HG02840 (cell line): ENCODE data around the gene FGGY.

Experiments used
- ATAC-seq: cut with Tn5 transposase; IDR thresholded peaks from one replicate; pipeline ENCODE4 v1.9.1; 2021; ENCODE audit warnings: mild to moderate bottlenecking, moderate library complexity, moderate number of reproducible peaks; ENCODE audit not compliant: unreplicated experiment, low FRiP score

The FGGY gene

DNA sequence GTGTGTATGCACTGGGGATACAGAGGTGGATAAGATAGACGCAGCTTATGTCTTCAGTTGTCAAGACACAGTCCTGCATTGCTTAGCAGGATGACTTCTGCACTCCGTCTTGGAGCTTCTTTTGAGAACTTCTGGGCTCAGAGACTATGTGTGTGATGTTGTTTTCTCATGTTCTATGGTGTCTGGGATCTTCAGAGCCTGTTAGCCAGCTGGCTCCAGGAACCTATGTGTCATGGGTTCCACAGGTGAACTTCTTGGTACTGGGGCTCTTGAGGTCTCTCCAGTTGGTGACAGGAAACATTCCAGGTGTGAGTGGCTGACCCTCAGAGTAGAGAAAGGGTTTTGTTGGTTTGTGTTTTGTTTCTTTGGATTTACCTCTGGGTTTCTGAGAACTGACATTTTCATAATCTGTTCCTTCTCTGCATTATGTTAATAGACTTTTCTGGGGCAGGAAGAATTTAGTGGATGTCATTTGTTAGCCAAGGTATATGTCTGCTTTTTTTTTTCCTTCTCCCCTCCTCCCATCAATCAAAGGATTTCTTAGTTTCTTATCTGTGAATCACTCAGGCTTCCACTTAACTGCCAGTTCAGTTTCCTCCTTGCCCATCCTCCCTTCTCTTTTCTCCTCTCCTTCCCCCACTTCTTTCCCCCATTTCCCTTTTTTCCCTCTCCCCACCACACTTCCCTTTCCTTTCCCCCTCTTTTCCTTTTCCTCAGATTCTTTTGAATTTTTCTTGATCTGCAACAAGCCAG, 18.1 kb downstream of the FGGY start:
- no peak for ATAC-seq

DNA sequence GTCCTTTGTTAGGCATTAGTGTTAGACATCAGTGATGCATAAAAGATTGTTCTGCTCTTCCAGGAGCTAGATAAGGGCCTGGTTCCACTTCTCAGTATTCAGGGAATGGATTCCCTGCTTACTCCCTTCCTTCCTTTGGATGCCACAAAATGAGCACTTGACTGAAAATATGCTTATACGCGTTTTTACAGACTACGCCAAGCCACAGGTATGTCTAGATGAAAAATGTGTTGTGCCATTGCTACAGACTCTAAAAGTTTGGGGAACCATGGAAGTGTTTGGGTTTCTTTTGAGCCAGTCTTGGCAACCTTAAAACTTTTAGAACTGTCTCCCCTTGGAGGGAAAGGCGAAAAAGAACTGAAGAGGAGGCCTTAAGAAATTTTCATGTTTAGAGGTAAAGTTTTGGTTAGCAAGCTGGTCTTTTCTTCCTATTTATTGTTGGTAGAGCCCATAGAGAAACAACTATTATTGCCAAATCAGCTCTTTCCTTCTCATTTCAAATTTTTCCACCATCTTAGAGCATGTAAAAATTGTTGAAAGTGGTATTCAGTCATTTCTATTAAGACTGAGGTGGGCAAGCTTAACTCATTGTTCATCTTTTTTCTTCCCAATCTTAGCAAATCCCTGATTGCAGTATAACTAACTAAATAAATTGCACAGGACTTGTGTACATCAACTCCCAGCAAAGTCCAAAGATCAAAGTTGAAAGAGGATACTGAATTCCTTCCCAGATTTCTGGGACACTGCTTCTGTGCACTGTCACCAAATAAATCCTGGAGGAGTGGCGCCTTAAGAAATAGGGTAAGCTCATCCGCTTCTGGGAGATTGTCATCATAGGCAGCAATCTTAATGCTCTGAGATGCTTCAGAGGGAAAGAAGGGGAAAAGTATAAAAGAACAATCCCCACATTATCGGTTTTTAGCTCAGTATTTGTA, 18.9 kb downstream of the FGGY start:
- no peak for ATAC-seq

- ATAC-seq: no peak
Observed at GRCh38 chr1:59316497-59317128, 19.7 kb downstream of the FGGY start.

- no peak for ATAC-seq
Observed at GRCh38 chr1:59317343-59317742, 20.4 kb downstream of the FGGY start.

DNA sequence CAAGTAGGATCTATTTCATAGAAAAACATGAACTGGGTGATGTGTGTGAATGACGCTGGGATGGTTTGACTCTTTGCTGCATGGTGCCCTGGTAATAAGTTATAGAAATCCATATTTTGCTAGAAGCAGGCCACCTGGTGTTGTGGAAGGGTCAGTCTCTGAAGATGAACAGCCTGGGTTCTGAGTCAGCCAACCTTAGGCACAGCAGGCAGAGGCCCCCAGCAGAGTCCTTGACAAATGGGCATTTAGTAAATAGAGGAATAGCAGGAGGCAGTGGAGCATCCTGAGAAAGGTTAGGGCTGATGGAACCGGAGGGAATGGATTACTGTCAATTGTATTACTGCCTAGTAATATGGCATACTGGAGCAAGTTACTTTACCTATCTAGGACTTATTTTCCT, 20.9 kb downstream of the FGGY start:
- no peak for ATAC-seq

DNA sequence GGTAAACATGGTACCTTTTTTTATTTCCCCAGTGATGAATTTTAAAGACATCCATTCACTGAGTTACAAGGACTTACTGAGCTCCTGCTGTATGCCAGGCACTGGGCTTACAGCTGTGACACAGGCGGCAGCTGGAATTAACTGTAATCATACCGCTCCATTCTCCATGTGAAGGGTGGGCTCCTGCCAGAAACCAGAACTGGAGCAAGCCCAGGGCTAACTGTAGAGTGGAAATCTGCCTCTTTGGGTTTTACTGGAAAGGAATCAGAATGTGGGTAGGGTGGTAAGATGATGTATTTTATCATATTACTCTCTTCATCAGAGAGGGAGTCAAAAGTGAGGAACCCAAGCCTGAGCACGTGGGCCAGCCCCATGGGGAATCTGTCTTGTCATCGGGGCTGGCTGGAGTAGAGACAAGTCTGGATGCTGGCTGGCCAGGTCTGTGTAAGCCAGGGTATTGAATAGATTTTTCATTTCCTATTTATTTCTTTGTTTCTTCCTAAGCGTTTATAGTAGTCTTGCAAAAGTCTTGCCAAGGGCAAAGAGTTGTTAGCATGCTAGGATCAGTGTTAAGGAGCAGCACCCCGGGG, 21.5 kb downstream of the FGGY start:
- ATAC-seq: no peak

DNA sequence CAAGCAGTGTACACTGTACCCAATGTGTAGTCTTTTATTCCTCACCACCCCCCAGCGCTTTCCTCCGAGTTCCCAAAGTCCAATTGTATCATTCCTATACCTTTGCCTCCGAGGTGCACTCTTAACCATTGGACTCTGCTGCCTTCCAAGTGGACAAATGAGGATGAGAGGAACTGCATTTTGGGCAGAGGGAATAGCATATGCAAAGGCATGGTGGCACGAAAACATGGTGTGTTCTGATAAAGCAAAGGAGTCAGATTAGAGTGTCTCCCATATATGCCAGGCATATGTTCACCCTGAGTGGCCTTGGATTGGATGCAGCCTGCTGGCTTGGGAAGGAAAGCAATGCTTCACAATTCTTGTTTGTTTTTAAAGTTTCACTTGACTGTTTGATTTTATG, 25.5 kb downstream of the FGGY start:
- no peak for ATAC-seq

DNA sequence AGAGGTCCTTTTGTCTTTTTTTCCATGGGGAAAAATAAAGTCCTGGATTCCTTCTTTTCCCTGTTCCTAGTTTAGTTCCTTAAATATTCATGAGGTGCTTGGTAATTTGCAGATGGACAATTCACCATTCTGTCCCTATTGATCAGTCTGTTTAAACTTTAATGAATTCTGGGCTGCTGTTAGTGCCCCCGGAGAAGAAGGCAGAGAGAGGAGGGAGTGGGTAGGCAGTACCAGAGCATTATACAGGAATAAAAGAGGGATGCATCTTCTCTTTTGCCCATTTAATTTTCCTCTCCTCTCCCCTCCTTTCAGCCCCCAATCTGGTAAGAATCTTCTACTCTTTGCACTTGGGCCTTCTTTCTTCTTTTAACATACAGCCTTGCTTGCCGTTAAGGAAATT, 25.9 kb downstream of the FGGY start:
- no peak for ATAC-seq

- ATAC-seq: no peak
Observed at GRCh38 chr1:59323879-59324278, 27.0 kb downstream of the FGGY start.

DNA sequence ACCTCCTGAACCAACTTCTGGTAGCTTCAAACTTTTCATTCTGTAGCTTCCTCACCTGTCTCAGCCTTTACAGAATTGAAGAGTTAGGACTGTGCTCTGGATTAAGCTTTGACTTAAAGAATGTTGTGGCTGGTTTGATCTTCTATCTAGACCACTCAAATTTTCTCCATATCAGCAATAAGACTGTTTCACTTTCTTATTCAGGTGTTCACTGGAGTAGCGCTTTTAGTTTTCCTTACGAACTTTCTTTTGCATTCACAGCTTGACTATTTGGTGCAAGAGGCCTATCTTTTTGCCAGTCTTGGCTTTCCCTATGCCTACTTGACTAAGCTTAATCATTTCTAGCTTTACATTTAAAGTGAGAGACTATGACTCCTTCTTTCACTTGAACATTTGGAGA, 31.5 kb downstream of the FGGY start:
- no peak for ATAC-seq

DNA sequence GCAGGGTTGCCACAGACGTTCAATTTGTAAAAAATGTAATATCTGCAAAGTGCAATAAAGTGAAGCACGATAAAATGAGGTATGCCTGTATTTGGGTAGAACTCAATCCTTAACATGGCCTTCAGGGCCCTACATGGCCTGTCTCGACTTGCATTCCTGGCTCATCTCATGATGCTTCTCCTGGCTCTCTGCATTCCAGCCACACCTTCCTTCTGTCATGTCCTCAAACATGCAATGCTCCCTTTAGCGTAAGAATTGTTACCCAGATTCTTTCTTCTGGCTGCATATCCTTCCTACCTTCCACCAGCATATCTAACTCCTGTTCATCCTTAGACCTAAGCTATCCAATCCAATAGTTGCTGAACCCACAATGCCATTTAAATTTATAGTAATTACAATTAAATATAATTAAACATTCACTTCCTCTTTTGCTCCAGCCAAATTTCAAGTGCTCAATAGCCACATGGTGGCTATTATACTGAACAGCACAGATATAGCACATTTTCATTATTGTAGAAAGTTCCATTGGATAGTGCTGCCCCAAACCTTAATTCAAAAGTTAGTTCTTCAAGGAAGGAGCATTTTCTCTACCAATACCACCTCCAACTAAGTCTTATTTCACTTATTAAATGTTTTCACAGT, 32.6 kb downstream of the FGGY start:
- ATAC-seq: no peak

DNA sequence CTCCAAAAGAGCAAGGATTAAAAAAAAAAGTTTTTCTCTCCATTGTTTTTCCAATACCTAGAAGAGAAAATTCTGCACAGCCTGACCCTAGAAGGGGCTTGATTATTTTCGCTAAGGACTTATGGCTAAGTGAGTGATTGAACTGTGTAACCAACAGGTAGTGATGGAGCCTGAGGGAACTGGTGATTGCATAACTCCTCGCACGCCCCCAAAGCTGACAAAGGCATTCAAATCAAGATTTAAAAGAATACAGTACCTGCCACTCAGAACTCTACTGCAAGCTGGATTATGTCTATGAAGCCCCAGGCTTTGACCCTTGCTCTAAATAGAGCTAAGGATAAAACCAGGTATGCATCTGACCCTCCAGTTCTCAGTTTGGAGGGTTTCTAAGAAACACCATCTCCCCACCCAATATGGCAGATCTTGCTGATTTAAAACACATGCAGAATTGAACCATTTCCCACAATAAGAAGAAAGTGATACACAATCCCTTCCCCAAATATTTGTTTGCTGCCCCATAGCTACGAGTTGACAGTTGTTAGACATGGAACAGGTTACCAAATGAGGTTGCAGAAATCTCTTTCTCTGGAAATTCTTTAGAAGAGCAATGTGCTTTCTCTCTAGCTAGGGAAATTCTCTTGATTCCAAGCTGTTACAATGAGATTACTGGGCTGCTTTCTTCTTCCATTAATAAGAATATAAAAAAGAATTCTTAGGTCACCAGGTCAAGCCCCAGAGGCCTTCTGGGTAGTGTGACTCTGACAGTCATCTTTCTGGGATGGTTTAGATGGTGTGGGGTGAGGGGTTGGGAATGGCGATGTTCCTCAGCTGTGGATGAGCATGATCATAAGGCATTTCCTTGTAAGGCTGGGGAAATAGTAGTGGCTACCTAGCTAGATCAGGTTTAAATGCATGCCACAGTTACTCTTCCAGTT, 35.1 kb downstream of the FGGY start:
- ATAC-seq: no peak

DNA sequence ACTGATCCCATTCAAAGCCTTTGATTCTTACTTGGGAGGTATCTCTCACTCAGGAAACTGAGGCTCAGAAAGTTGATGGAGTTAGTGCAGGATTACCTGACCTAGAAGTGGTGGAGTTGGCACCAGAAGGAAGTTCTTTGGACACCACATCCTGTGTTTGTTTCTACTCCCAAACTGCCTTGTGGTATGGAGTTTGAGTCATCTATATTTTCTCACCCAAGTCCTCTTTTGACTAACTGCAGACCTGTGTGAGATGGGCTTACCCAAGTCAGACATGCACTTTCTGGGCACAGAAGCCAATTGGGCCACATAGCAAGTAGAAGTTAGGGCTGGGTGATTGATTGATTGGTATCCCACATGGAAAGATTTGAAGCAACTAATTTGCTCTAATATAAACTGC, 36.1 kb downstream of the FGGY start:
- no peak for ATAC-seq

DNA sequence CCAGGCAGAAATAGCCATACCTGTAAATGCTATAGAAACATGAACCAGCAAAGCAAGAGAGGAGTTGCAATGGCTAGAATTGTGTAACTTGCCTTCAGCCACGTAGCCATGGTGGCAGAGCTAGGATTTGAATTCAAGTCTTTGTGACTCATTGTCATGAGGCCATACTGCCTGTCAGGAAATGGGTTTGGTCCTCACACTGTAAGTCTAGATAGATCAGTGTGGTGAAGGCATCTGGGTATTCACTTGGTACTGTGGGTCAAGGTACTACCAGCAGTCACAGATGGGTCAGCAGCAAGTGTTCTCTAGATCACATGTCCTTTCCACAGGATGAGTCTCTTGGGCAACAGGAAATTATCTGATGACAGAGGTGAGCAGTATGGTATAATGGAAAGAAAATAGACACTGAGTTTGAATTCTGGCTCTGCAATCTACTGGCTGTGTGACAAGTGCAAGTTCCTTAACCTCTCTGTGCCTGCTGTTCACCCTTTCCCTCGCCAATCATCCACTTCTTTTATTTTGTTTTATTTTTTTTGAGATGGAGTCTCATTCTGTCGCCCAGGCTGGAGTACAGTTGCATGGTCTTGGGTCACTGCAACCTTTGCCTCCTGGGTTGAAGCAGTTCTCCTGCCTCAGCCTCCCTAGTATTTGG, 36.9 kb downstream of the FGGY start:
- ATAC-seq: no peak

- ATAC-seq: peak; percentile 74
Observed at GRCh38 chr1:59340411-59341307, 43.8 kb downstream of the FGGY start.

- no peak for ATAC-seq
Observed at GRCh38 chr1:59342801-59343575, 46.1 kb downstream of the FGGY start.

DNA sequence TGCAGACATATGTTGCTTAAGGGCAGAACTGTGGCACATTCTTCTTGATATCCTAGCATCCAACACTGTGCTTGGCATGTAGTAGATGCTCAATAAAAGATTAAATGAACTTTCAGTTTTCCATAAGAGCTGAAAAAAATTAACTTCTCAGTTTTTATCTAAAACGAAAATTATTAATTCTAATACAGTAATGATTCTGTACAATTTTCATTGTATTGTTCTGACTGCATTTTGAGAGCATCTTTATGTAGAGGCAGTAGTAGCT, 46.6 kb downstream of the FGGY start:
- no peak for ATAC-seq
